NT2/D1 (cell line): ENCODE measurements around the gene GID4.

Experiments
- DNase-seq: peaks from one replicate; pipeline ENCODE4 v3.0.0-alpha.2; 2011; ENCODE audit warnings: low read depth, low spot score
- H3K27me3 ChIP-seq: 2 replicates; pipeline ENCODE4 v1.6.0; 2011; ENCODE audit warnings: mild to moderate bottlenecking; ENCODE audit not compliant: insufficient read length, insufficient read depth
- H3K36me3 ChIP-seq: 2 replicates; pipeline ENCODE4 v1.6.1; 2011; ENCODE audit warnings: mild to moderate bottlenecking, low read length, mixed read lengths; ENCODE audit not compliant: insufficient read depth, insufficient read length
- H3K4me1 ChIP-seq: 2 replicates; pipeline ENCODE4 v1.5.1; 2011; ENCODE audit not compliant: insufficient read depth, insufficient read length
- H3K4me3 ChIP-seq: 2 replicates; pipeline ENCODE4 v1.5.1; 2011; ENCODE audit warnings: low read depth; ENCODE audit not compliant: insufficient read length
- H3K9ac ChIP-seq: 2 replicates; pipeline ENCODE4 v1.6.0; 2011; ENCODE audit warnings: low read depth; ENCODE audit not compliant: insufficient read length
- H3K9me3 ChIP-seq: 2 replicates; pipeline ENCODE4 v1.5.1; 2011; ENCODE audit warnings: mild to moderate bottlenecking, low read length; ENCODE audit not compliant: insufficient read depth
- SUZ12 ChIP-seq: IDR thresholded peaks from 2 replicates; pipeline ENCODE4 v1.6.1; 2011; ENCODE audit not compliant: insufficient read length, insufficient read depth; ENCODE audit errors: extremely low read depth
- YY1 ChIP-seq: IDR thresholded peaks from 2 replicates; pipeline ENCODE4 v1.6.1; 2011; ENCODE audit not compliant: insufficient read length, insufficient read depth
- ZNF274 ChIP-seq: IDR thresholded peaks from 2 replicates; pipeline ENCODE4 v1.6.1; 2011; ENCODE audit warnings: mild to moderate bottlenecking, low read depth, low read length

Gene GID4

GRCh38 chr17:18027280-18027679 lies 11.9 kb upstream of the GID4 start:
- H3K9me3 ChIP-seq = no peaks in the 10 kb centered on the region
- no peaks in the 10 kb centered on the region for H3K4me1 ChIP-seq
- H3K36me3 ChIP-seq = peaks cover 31% of the 10 kb centered on the region
- no peak overlapping the region for H3K9ac ChIP-seq
- TF ChIP-seq YY1 (no peak), ZNF274 (no peak), SUZ12 (no peak)
- H3K27me3 ChIP-seq = no peaks in the 10 kb centered on the region
- no peak overlapping the region for H3K4me3 ChIP-seq
- DNase-seq = no peak

GRCh38 chr17:18028114-18028951 lies 10.9 kb upstream of the GID4 start:
- Histone ChIP-seq H3K9ac (no peak overlapping the region), H3K27me3 (no peaks in the 10 kb centered on the region), H3K4me1 (no peaks in the 10 kb centered on the region), H3K36me3 (peaks cover 31% of the 10 kb centered on the region), H3K9me3 (no peaks in the 10 kb centered on the region), H3K4me3 (no peak overlapping the region)
- TF ChIP-seq YY1 (no peak), SUZ12 (no peak)
- DNase-seq = no peak

- no peaks in the 10 kb centered on the region for H3K9me3 ChIP-seq
- H3K9ac ChIP-seq = no peak overlapping the region
- H3K27me3 ChIP-seq = no peaks in the 10 kb centered on the region
- DNase-seq = no peak
- no peak for TF ChIP-seq YY1
- TF ChIP-seq SUZ12 = no peak
- no peak for TF ChIP-seq ZNF274
- peaks cover 31% of the 10 kb centered on the region for H3K36me3 ChIP-seq
- H3K4me3 ChIP-seq = no peak overlapping the region
- no peaks in the 10 kb centered on the region for H3K4me1 ChIP-seq
These were observed 10.2 kb upstream of the GID4 start for GRCh38 chr17:18028952-18029540.

- TF ChIP-seq SUZ12 = no peak
- no peak for TF ChIP-seq YY1
- TF ChIP-seq ZNF274 = no peak
- H3K4me1 ChIP-seq = no peaks in the 10 kb centered on the region
These were observed 7.3 kb upstream of the GID4 start for GRCh38 chr17:18031955-18032354.

GRCh38 chr17:18033442-18034099 lies 5.6 kb upstream of the GID4 start:
- no peak overlapping the region for H3K4me3 ChIP-seq
- no peaks in the 10 kb centered on the region for H3K4me1 ChIP-seq
- no peak for TF ChIP-seq SUZ12
- TF ChIP-seq ZNF274 = no peak
- no peak for TF ChIP-seq YY1

More at GRCh38 chr17:18031955-18032354, 7.3 kb upstream of the GID4 start:
- H3K4me3 ChIP-seq = no peak overlapping the region
- no peaks in the 10 kb centered on the region for H3K9me3 ChIP-seq
- H3K27me3 ChIP-seq = no peaks in the 10 kb centered on the region
- no peak overlapping the region for H3K9ac ChIP-seq
- no peak for DNase-seq
- H3K36me3 ChIP-seq = peaks cover 12% of the 10 kb centered on the region

GRCh38 chr17:18035704-18036103 lies 3.5 kb upstream of the GID4 start:
- Histone ChIP-seq H3K36me3 (no peaks in the 10 kb centered on the region), H3K27me3 (no peaks in the 10 kb centered on the region), H3K4me3 (no peak overlapping the region), H3K4me1 (peaks cover 3% of the 10 kb centered on the region), H3K9me3 (no peaks in the 10 kb centered on the region), H3K9ac (no peak overlapping the region)
- no peak for DNase-seq
- no peak for TF ChIP-seq ZNF274
- no peak for TF ChIP-seq YY1
- TF ChIP-seq SUZ12 = no peak

More at GRCh38 chr17:18033442-18034099, 5.6 kb upstream of the GID4 start:
- Histone ChIP-seq H3K36me3 (no peaks in the 10 kb centered on the region), H3K27me3 (no peaks in the 10 kb centered on the region), H3K9ac (no peak overlapping the region), H3K9me3 (no peaks in the 10 kb centered on the region)
- DNase-seq = peak; percentile 60

GRCh38 chr17:18037486-18037885 lies 1.7 kb upstream of the GID4 start:
- Histone ChIP-seq H3K27me3 (no peaks in the 10 kb centered on the region), H3K9ac (no peak overlapping the region)
- no peak for DNase-seq

More at GRCh38 chr17:18037486-18037885, 1.7 kb upstream of the GID4 start:
- Histone ChIP-seq H3K9me3 (no peaks in the 10 kb centered on the region), H3K4me1 (peaks cover 4% of the 10 kb centered on the region), H3K36me3 (peaks cover under 1% of the 10 kb centered on the region), H3K4me3 (no peak overlapping the region)
- no peak for TF ChIP-seq YY1
- TF ChIP-seq ZNF274 = no peak
- TF ChIP-seq SUZ12 = no peak
